Gastroesophageal sphincter (tissue), 4 donors: ENCODE results near the gene SYT7. TPM values are rescaled to one million over a fixed set of nuclear protein-coding genes. Genes with fewer than 3 reads are reported as not detected.

Experiments
- ATAC-seq: fragments of 150-250 bp; one replicate; pipeline ENCODE4 v1.9.1; 2016; ENCODE audit warnings: mild to moderate bottlenecking, moderate library complexity
- H3K27ac ChIP-seq, 4 donors: fragments of 200-600 bp; sonication (generic) in 3 of 4; 1 replicate in 3 of 4; 2 replicates in 1 of 4; pipeline ENCODE4 v1.5.1; 2016 to 2019
- H3K27me3 ChIP-seq: fragments of 200-600 bp; sonication (generic); one replicate; pipeline ENCODE4 v1.5.1; 2019
- H3K36me3 ChIP-seq, 2 donors: fragments of 200-600 bp; sonication (generic); one replicate each; pipeline ENCODE4 v1.5.1; 2019; ENCODE audit warnings: control low read depth in 1 of 2
- H3K4me1 ChIP-seq, 3 donors: fragments of 200-600 bp; sonication (generic); 1 replicate in 2 of 3; 2 replicates in 1 of 3; pipeline ENCODE4 v1.5.1; 2016 to 2019; ENCODE audit warnings: control low read depth in 2 of 3
- H3K4me3 ChIP-seq, 2 donors: fragments of 200-600 bp; sonication (generic); one replicate each; pipeline ENCODE4 v1.5.1; 2019; ENCODE audit warnings: mild to moderate bottlenecking in 1 of 2, moderate library complexity in 1 of 2
- H3K9me3 ChIP-seq, 3 donors: fragments of 200-600 bp; sonication (generic); one replicate each; pipeline ENCODE4 v1.5.1; 2017 to 2019; ENCODE audit warnings: control low read depth in 2 of 3
- CTCF ChIP-seq, 4 experiments: fragments of 200-600 bp in 2 of 4; fragments of 450-650 bp in 2 of 4; sonication (generic) in 1 of 4; IDR thresholded peaks; one replicate each; pipeline ENCODE4 v1.5.1; 2017 to 2019; ENCODE audit warnings: antibody characterized with exemption in 4 of 4, mild to moderate bottlenecking in 2 of 4, moderate library complexity in 2 of 4
- EP300 ChIP-seq: sonication (generic); formaldehyde crosslinking; IDR thresholded peaks from one replicate; pipeline ENCODE4 v1.6.1; 2017; ENCODE audit warnings: antibody characterized with exemption, mild to moderate bottlenecking
- POLR2A ChIP-seq, 2 donors: fragments of 450-650 bp; IDR thresholded peaks; one replicate each; pipeline ENCODE4 v1.6.1; 2017; ENCODE audit warnings: antibody characterized with exemption in 2 of 2, mild to moderate bottlenecking in 2 of 2, moderate library complexity in 1 of 2
- POLR2AphosphoS5 ChIP-seq: sonication (generic); formaldehyde crosslinking; IDR thresholded peaks from one replicate; pipeline ENCODE4 v1.6.1; 2017; ENCODE audit warnings: antibody characterized with exemption
- WGBS, 2 donors: methylation state at CpG; one replicate each; pipeline ENCODE4 v1.1.5; 2018; ENCODE audit warnings: low coverage in 1 of 2; 5-methylcytosine and 5-hydroxymethylcytosine counted together
- total RNA-seq, 4 donors: library from RNA; depleted of rRNA; stranded (reverse); fragments of >200 nt; gene quantifications; one replicate each; pipeline ENCODE4 v1.1.0, GENCODE V29; 2016

The SYT7 gene
- total RNA-seq, 4 donors from 2014 or later, result 1.8 to 3.7 (median 3.1) TPM

DNA sequence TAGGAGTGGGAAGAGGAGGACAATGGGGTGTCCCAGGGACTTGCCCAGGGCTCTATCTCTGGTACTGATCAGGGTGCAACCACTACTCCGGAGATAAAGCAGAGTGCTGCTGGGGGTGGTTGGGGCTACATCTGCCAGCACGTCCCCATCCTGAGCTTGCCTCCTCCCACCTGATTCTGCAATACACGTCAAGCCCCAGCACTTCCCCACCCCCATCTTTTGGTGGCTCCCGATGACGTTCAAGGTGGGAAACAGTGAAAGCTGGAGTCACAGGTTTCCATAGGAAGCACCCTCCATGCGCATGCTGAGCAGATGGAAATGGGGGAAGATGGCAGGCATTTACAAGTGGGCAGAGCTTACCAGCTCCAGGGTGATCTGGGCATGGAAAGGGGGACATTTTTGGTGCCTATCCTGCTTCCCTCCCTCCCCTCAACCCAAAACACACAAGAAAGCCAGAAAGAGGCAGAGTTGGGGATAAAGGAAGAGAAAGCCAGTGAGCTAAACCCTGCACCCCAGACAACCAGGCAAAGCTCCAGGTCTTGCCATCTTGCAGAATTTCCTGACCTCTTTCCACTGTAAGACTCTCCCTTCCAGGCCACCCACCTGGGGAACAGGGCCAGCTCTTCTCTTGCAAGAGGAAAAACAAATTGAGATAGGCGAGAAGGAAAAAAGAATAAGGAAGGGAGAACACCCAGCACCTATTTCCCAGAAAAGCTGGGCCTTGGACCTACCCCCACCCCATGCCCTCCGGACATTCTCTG, 15.8 kb downstream of the SYT7 start:
- ATAC-seq, result no peak
- 36% methylated on average over 4 of the region's 8 CpGs; no CpG with 5 or more reads in 1 of the 2 donors for WGBS, 2 donors
- no peak for TF ChIP-seq CTCF (IDR thresholded peaks at IDR 0.05)
- TF ChIP-seq EP300, result no peak
- no peak for TF ChIP-seq POLR2A (IDR thresholded peaks at IDR 0.05)
- TF ChIP-seq POLR2AphosphoS5, result no peak
- peaks cover 0 to 5% (median 0%) of the 10 kb centered on the region in 3 donors for H3K4me1 ChIP-seq
- H3K27ac ChIP-seq, result no peak overlapping the region
- H3K9me3 ChIP-seq, result no peaks in the 10 kb centered on the region
- no peak overlapping the region for H3K4me3 ChIP-seq
- peaks cover 69% of the 10 kb centered on the region for H3K27me3 ChIP-seq
- no peaks in the 10 kb centered on the region for H3K36me3 ChIP-seq

DNA sequence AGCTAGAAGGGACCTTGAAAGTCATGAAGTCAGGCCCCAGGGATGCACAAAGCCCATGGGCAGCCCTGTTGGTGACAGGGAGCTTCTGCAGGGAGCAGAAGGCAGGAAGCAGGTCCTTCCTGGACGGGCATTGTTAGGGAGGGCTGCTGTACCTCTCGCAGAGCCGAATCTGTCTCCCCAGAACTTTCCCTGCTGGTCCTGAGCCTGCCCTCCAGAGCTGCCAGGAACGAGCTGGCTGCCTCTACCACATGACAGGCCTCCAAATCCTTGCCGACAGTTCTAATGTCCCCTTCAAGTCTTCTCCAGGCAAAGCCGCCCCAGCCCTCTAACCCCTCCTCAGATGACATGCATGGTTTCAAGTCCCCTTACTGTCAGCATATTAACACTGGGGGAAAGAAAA, 20.1 kb downstream of the SYT7 start:
- Histone ChIP-seq H3K27me3 (peaks cover 71% of the 10 kb centered on the region), H3K27ac (no peak overlapping the region), H3K4me1 (peaks cover 0 to 2% (median 0%) of the 10 kb centered on the region in 3 donors), H3K9me3 (no peaks in the 10 kb centered on the region), H3K4me3 (no peak overlapping the region), H3K36me3 (no peaks in the 10 kb centered on the region)
- TF ChIP-seq EP300 (no peak), CTCF (IDR thresholded peaks at IDR 0.05) (no peak), POLR2A (IDR thresholded peaks at IDR 0.05) (no peak), POLR2AphosphoS5 (no peak)
- WGBS, 2 donors, result 40% methylated on average over 1 of the region's 6 CpGs; no CpG with 5 or more reads in 1 of the 2 donors
- no peak for ATAC-seq

- no peak for ATAC-seq
- Histone ChIP-seq H3K27ac (no peak overlapping the region), H3K9me3 (no peaks in the 10 kb centered on the region), H3K4me3 (no peak overlapping the region), H3K4me1 (peaks cover 0 to 18% (median 0%) of the 10 kb centered on the region in 3 donors), H3K36me3 (no peaks in the 10 kb centered on the region), H3K27me3 (peaks cover 88% of the 10 kb centered on the region)
- TF ChIP-seq POLR2A (IDR thresholded peaks at IDR 0.05), result no peak
- no peak for TF ChIP-seq CTCF (IDR thresholded peaks at IDR 0.05)
- TF ChIP-seq POLR2AphosphoS5, result no peak
- no peak for TF ChIP-seq EP300
- WGBS, 2 donors, result 67% methylated on average over 2 of the region's 3 CpGs; no CpG with 5 or more reads in 1 of the 2 donors
These were observed 24.3 kb downstream of the SYT7 start for GRCh38 chr11:61556621-61557020.

GRCh38 chr11:61555978-61556377, 24.9 kb downstream of the SYT7 start:
- no peaks in the 10 kb centered on the region for H3K9me3 ChIP-seq
- H3K4me1 ChIP-seq, result peaks cover 0 to 19% (median 0%) of the 10 kb centered on the region in 3 donors
- no peak overlapping the region for H3K27ac ChIP-seq
- ATAC-seq, result no peak
- TF ChIP-seq POLR2A (IDR thresholded peaks at IDR 0.05), result no peak
- no peak for TF ChIP-seq POLR2AphosphoS5
- no peak for TF ChIP-seq EP300
- no peak for TF ChIP-seq CTCF (IDR thresholded peaks at IDR 0.05)
- no peaks in the 10 kb centered on the region for H3K36me3 ChIP-seq
- no peak overlapping the region for H3K4me3 ChIP-seq
- H3K27me3 ChIP-seq, result peaks cover 94% of the 10 kb centered on the region
- WGBS, 2 donors, result no CpG with 5 or more reads among the region's 10 CpGs
